Stimulated activated CD4-positive, alpha-beta T cell treated with anti-CD3 and anti-CD28 coated beads, Interleukin-4, amount 100 ng/mL, for 24 hours (primary cell): ENCODE measurements around the gene TEKT5.

Source experiments
- DNase-seq: peaks from one replicate; pipeline ENCODE4 v3.0.0-alpha.2; 2020

Gene TEKT5

DNA sequence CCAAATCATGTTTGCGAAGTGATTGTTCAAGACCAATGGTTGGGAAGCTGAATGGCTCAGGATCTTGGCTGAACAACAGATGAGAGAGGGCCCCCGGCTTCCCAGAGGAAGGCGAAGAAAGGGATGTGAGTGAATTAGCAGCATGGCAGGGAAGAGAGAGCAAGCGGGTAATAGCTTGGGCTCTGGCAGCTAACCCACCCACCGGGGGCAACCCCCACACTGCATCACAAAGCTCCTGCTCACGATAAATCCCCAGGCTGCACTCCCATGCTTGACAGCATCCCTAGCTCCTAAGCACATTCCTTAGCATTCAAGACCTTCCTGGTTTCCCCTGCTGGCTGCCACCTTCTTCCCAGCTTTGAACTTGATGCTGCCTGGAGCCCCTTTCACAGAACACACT lies 88.1 kb downstream of the TEKT5 start:
- no peak for DNase-seq

DNA sequence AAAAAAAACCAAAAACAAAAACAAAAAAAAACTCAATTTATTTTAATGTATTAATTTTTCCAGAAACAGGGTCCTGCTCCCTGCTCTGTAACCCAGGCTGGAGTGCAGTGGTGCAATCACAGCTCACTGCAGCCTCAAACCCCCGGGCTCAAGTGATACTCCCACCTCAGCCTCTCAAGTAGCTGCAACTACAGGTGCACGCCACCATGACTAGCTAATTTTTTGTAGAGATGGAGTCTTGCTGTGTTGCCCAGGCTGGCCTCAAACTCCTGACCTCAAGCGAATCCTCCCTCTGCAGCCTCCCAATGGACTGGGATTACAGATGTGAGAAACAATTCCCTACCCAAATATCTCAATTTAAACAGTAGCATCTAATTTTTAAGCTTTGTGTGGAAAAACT lies 89.1 kb downstream of the TEKT5 start:
- DNase-seq = no peak

DNA sequence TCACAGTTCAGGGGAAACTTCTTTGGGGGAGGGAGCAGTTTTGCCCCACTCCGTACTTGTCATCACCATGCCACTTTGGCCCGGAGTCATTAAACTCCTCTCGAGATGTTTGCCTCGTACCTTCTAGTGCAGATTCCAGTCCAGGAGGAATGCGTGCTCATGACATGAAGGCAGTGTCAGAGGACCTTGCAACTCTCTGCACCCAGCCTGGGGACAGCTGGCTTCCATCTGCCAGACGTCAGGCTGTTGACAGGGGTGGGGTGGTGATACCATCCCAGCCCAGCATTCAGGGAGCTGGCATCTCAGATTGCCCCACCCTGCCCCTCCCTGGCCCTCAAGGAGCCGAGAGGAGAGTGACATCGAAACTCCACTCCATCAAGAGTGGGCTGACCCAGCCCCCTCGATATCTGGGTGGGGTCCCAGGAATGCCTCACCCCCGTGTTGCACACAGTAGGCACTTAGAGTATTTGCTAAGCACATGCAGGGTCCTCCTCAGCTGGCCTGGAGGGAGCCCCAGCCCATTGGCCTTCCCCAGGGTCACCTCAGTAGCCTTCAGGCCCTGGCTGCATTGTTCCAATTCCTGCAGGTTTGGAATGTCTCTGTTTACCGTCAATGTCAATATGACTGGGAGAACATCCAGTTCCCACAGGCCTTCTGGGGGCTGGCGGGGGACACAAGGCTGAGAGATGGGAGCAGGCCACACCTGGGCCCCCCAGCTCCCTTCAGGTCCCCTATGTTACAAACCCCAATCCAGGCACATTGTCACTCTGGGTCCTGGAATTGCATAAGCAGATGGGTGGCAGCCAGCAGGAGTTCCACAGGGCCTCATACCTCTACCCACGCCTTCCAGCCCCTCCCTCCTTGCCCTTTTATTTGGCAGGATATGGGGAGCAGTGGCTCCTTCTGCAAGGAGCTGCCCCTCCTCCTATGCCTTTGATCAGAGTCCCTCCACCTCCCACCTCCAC lies 93.0 kb downstream of the TEKT5 start:
- DNase-seq = no peak

DNA sequence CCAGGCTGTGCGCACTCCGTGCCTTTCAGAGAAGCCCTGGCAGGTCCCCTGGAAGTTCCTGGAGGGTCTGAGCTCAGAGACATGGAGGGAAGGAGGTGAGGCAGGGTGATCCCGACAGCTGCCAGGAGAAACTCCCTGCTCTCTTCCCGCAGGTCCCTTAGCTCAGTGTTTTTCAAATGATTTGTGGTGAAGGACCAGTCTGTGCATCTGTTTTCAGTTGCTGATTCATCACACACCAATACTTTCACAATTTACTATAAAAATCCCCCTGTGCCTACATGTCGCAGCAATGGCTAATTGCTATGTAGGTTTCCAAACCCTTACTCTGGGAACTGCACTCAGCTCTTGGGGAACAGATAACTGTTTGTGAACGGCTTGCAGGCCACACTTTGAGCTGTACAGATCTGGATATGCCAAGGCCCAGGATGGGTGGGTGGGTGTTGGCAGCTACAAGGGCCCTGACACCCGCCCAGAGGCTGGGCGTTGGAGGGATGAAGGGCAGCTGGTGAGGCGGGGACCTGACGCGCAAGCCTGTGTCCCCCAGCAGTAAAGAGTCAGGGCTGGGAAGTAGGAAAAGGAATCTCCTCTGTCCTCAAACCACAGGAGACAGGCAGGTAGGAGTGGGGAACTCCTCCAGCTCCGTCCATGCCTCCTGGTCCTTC lies 93.8 kb downstream of the TEKT5 start:
- DNase-seq = no peak

DNA sequence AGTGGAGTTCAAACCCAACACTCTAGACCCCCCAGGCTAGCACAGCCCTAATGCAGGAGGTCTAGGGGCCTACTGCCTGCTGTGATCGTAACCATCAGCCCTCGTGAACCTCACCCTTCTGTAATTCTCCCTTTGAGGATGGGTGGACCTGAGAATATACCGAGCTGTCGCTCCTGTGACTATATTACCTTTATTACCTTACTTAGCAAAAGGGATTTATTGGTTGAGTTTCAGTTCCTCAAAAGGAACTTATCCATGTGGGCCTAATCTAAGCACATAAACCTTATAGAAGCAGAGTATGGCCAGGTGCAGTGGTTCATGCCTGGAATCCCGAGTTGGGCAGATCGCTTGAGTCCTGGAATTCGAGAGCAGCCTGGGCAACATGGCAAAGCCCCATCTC lies 95.1 kb downstream of the TEKT5 start:
- no peak for DNase-seq

DNA sequence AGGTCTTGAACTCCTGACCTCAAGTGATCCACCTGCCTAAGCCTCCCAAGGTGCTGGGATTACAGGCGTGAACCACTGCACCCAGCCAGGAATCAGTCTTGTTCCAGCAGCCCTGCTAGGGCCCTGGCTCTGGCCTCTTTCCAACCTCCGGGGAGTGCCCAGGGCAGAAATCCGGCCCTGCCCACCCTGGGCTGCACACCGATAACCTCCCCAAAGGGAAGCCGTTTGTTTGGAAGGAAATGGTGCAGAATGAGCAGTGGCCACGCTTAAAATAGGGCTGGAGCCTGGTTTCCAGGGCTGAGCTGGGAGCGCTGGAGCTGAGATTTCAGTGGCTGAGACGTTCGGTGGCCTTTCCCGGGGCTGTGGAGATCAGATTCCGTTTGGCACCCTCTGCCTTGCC lies 96.6 kb downstream of the TEKT5 start:
- DNase-seq = no peak

DNA sequence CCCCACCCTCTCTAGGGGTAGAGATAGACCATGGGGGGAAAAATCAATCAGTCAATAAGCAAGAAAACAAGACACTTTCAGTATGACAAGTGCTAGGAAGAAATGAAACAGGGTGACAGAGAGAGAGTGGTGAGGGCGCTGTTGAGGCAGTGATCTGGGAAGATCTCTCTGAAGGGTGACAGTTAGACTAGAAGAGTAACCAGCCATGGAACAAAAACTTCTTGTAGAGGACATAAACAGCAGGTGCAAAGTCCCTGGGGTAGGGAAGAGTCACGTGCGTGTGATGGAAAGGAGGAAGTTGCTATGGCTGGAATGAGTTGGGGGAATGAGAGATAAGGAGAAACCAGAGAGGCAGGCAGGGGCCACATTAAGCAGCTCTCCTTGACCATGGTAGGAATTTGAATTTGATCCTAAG lies 97.5 kb downstream of the TEKT5 start:
- DNase-seq = no peak

DNA sequence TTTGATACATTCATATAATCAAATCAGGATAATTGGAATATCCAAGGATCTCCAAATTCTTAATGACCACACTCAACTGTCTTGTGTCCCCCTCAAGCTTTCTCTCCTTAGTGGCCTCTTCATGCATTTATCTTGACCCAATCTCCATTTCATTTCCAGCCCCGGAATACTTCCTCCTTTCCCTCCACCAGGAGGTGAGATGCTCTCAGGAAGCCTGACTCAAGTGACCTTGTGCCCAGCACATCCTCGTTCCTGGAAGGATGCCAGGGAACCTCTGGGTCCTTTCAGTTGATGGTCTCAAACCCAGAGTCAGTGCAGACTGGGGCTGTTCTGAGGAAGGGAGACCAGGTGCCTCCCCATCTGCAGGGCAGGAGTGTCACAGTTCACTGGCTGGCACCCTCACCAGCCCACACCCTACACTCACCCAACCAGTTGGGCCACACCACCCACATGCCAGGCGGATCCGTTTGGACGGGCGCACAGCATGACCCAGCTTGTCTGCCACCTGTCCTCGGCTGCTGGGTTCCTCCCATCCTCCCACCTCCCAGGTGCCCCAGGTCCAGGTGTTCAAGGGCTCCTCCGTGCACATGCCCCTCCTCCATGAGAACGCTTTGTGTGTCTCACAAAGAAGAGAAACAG lies 100.3 kb downstream of the TEKT5 start:
- no peak for DNase-seq

DNA sequence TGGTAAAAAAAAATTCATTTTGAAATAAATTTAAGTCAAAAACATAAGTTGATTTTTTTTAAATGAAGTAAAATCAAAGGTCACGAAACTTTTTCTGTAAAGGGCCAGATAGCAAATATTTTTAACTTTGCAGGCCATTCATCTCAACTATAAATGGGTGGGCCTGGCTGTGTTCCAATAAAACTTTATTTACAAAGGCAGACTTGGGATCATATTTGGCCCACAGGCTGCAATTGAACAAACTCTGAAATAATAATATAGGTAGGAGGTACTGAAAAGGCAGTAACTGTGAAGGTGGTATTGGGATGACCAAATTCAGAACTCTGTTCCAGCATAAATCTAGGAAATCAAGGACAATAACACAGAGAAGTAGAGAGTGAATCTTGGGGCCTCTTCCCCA lies 102.1 kb downstream of the TEKT5 start:
- DNase-seq = no peak

DNA sequence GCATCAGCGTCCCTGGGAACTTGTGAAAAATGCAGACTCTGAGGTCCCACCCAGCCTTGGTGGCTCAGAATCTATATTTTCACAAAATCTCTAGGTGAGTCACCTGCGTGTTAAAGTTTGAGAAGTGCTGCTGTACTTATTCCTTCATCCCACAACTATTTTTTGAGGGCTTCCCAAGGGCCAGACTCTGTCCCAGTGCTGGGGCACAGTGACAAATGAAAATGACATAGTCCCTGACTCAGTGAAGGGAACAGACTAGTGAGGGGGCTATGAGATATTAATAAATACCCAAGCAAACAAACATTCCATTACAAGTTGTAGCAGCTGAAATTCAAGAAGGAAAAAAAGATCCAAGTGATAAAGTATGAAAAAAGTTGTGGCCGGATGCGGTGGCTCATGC lies 104.4 kb downstream of the TEKT5 start:
- no peak for DNase-seq

DNA sequence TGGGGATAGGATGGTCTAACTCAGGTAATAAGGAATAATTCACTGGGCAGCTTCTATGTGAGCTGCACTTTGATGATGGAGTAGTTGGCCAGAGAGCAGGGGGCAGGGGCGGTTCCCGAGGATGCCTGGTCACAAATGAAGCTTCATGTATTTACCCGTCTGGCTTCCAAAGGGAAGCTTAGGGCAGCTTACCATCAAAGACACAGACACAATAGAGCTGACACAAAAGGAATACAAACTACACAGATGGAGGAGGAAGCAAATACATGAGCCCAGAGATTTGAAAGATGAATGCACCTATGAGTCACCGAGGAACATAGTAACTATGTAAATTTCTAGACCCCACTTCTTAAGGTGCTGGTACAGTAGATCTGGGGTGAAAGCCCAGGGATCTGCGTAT lies 105.6 kb downstream of the TEKT5 start:
- no peak for DNase-seq

DNA sequence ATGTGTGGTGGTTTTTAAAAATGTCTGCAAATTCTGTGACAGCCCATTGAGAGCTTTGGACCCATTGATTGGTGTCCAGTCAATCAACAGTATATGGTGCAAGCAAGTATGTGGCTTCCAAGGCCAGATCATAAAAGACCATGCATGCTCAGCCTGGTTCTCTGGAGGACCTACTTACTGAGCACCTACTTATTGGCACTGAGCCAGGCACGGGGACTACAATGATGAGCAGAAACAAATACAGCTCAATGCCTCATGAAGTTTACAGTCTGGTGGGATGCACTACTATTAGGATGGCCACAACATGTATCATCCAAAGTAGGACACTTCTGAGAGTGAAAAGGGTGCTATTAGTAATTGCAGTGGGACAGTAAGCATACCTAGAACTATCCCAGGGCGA lies 107.1 kb downstream of the TEKT5 start:
- DNase-seq = no peak

DNA sequence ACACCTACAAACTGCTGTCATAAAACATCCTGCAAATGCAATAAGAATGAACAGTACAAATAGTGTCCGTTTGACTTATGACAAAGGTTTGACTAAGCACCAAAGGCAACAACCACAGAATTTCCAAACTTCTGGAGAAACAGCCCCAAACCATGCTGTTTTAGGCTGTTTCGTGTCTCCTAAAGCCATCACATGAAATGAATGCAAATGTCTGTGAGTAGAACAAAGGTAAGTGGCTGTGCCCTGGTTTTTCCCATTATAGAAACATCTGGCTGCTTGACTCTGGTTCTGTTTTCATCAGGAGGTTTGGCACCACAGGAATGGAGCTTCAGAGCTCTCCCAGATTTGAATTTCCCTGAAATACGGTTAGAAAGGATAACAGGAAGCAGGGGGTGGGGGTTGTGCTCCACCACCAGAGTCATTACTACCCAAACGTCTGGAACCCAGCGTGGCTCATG lies 109.7 kb downstream of the TEKT5 start:
- no peak for DNase-seq

DNA sequence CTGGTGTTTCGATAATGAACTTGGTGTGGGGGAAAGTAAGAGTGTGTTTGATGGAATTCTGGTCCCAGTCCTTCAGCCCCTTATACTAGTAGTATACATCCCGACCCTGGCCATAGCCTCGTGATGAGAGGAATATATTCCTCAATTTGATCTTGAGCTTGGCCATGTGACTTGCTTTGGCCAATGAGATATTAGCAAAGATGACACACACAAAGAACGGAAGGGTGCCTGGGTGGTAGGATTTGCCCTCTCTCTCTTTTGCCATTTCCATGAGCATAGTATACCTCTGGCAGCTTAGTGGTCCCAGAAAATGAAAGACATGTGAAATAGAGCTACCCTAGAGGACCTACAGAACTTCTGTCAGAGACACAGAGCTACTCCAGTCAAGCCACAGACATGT lies 111.5 kb downstream of the TEKT5 start:
- DNase-seq = no peak

DNA sequence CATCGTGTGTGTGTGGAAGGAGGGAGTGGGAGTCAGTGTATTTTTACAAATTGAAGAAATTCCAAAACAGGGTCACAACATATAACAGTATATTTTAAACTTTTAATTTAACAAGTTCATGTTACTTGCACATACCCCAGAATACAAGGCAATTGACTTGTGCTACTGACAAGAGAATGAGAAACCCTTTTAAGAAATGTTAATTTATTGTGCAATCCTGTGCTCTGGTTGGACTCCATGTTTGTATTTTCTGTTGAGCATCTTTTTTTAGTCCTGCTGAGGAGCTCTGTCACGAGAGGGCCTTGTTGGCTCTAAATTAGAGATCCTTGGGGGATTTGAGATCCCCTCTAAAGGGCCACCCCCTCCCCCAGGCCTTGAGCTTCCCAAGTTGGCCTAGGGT lies 113.2 kb downstream of the TEKT5 start:
- DNase-seq = no peak

DNA sequence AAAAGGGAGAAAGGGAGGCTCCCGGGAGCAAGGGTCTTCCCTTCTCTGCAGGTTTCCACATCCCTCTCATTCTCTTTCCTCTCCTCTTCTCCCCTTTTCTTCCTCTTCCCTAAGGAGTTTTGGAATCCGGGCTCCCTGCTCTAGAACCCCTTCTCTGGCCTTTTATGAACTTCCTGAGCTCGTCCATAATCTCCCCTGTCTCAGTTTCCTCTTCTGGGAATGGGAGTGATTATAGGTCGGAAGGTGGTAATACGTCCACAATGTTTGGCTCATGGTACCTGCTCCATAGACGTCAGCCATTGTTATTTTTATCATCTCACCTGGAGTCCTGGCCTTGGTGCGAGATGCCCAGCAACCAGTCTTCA lies 113.9 kb downstream of the TEKT5 start:
- DNase-seq = no peak

DNA sequence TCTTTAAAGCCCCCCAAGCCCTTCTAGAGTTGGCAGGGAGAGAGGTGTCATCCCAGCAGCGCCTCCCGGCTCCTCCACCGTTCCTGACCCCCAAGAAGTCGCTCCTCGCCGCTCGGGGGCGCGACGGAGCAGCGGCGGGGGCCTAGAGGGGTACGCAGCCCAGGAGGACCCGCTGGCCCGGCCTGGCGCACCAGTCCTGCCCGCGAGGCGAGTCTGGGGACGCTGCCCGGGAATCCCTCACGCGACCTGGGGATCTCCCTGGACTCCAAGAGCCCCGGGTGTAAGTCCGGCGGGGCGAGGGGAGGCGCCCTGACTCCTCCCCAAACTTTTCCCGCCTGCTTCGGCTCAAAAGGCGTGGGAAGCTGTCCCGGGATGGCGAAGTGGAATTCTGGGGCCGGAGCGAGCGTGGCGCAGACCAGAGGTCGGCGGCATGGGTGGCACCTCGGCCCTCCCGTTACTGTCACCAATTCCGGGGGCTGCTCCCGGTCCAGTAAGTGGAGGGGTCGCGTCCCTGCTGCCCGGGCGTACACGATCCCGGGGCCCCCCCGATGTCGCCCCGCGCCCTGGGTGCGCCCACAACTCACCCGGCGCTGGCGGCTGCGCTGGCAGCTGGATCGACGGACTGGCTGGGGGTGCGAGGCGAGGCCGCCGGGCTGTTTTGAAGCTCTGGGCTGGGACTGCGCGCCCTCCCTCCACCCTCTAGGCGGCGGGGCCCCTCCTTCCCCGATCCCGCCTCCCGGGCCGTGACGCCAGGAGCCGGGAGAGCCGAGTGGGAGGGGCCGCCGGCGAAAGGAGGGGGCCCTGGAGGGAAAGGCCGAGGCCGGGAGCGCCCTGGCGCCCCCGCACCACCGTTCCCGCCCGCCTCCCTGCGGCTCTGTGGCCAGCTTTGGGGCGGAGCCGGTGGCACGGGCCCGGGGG lies 114.5 kb downstream of the TEKT5 start, which contains the start of gene EMP2:
EMP2 (minus strand) TSS at position 634 of the 918 bp plus-strand sequence. CDS start 32,981 bp downstream, outside the sequence.
- no peak for DNase-seq

DNA sequence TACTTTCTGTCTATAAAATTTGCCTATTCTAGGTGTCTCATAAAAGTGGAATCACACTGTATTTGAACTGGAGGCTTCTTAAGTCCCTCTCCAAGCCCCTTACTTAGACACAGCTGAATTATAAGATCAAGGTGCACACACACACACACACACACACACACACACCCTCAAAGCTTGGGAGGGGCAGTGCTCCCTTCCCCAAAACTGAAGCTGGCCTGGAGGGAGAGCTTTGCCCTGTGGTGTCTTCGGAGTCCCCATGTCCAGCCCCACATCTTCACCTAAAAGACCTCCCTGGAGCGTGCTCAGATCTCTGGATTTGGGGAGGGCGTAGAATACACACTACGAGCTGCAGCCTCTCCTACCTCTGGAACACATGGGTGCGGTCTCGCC lies 115.2 kb downstream of the TEKT5 start:
- no peak for DNase-seq

DNA sequence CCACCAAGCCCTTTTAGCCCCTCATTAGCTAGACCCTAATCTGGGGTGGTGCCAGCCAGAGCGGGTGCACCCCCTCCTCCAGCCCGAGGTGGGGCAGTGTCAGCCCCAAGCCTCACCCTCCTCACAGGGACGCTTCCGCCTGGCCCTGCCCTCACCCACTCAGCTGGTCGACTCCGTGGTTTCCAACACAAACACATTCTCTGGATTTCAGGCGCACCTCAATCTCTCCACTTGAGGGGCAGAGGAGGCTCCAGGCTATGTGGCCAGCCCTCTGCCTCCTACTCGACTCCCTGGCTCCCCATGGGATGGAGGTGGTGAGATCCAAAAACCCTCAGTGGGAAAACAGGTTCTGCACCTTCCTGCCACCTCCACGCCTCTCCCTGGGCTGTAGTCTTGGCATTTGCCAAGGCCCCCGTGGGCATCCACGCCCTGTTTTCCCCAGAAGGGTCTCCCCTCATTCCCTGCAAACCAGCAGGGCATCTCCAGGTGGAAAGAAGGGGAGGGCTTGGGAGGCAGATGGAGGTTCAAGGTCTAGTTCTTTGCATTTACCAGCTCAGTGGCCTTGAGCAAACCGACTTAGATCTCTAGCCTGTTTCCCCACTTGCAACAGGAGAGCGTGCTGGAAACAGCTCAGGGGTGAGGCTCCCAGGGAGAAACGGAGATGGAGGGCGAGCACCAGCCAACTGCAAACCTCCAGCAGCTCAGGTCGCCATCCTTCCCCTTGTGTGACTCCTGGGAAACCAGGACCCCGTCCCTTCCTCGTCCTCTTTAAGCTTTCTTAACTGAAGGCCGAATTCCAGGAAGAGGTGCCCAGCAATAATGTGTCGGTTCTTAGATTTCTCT lies 116.0 kb downstream of the TEKT5 start:
- DNase-seq = no peak
